Gastrocnemius medialis (tissue), 4 donors: Measurements from ENCODE around the gene ZPBP2. TPM values are rescaled to one million over a fixed set of nuclear protein-coding genes. Genes with fewer than 3 reads are reported as not detected.

Experiments
- ATAC-seq, 2 donors: fragments of 150-250 bp; one replicate each; pipeline ENCODE4 v1.9.1; 2016
- DNase-seq, 2 donors: peaks; one replicate each; pipeline ENCODE4 v3.0.0-alpha.2; 2019
- H3K27ac ChIP-seq, 4 donors: fragments of 200-600 bp; sonication (generic); 1 replicate in 1 of 4; 2 replicates in 3 of 4; pipeline ENCODE4 v1.5.1; 2016 to 2018; ENCODE audit warnings: mild to moderate bottlenecking in 2 of 4, moderate library complexity in 1 of 4
- H3K27me3 ChIP-seq, 3 donors: fragments of 200-600 bp; sonication (generic) in 2 of 3; 1 replicate in 1 of 3; 2 replicates in 2 of 3; pipeline versions ENCODE4 v1.5.1 to v1.6.0; 2016 to 2019; ENCODE audit warnings: mild to moderate bottlenecking in 1 of 3, moderate library complexity in 1 of 3
- H3K36me3 ChIP-seq, 2 donors: fragments of 200-600 bp; sonication (generic) in 1 of 2; one replicate each; pipeline ENCODE4 v1.5.1; 2017 to 2018
- H3K4me1 ChIP-seq, 2 donors: fragments of 200-600 bp; sonication (generic) in 1 of 2; one replicate each; pipeline ENCODE4 v1.5.1; 2016 to 2017; ENCODE audit warnings: mild to moderate bottlenecking in 2 of 2
- H3K4me3 ChIP-seq, 4 donors: fragments of 200-600 bp; sonication (generic) in 3 of 4; 1 replicate in 1 of 4; 2 replicates in 3 of 4; pipeline ENCODE4 v1.5.1; 2016 to 2019; ENCODE audit warnings: mild to moderate bottlenecking in 2 of 4
- H3K9me3 ChIP-seq, 3 donors: fragments of 200-600 bp; sonication (generic) in 2 of 3; 1 replicate in 1 of 3; 2 replicates in 2 of 3; pipeline ENCODE4 v1.5.1; 2016 to 2019
- CTCF ChIP-seq, 5 experiments: fragments of 450-650 bp in 3 of 5; fragments of 200-600 bp in 2 of 5; sonication (generic) in 2 of 5; IDR thresholded peaks in 4 of 5; conservative IDR thresholded peaks in 1 of 5; 1 replicate in 4 of 5; 2 replicates in 1 of 5; pipeline ENCODE4 v1.5.1; 2016 to 2019; ENCODE audit warnings: antibody characterized with exemption in 5 of 5, mild to moderate bottlenecking in 3 of 5, moderate library complexity in 3 of 5
- POLR2A ChIP-seq, 2 donors: fragments of 450-650 bp; IDR thresholded peaks; one replicate each; pipeline ENCODE4 v1.6.1; 2017; ENCODE audit warnings: antibody characterized with exemption in 2 of 2, mild to moderate bottlenecking in 2 of 2, moderate library complexity in 2 of 2
- in situ Hi-C, 4 donors: fragments of 200-750 bp; cut with MboI; loops; one replicate each; pipeline versions ENCODE4 v1.15.0 to v1.8.0; 2017; ENCODE audit warnings: low sequenced_read_pairs in 4 of 4
- intact Hi-C: fragments of 100-400 bp; cut with DNase I; formaldehyde crosslinking; loops from one replicate; pipeline ENCODE4 v1.15.1; 2023; ENCODE audit warnings: low total_unique reads
- total RNA-seq, 4 donors: library from RNA; depleted of rRNA; stranded (reverse); fragments of >200 nt; gene quantifications; one replicate each; pipeline versions ENCODE4 v1.1.0 to v1.2.3, GENCODE V29; 2016

ZPBP2 gene
- total RNA-seq, 4 donors from 2014 or later, result not detected

- H3K27ac ChIP-seq, result no peak within 1 kb of the TSS
- peaks cover 0 to 4% (median 0%) of the 10 kb centered on the region in 3 donors for H3K9me3 ChIP-seq
- ATAC-seq (peak in 1 of 2 donors; percentile 39), DNase-seq (peak in 1 of 2 donors; percentile 16)
- peak within 1 kb of the TSS in 2 of 4 donors; percentile 36 for H3K4me3 ChIP-seq
- intact Hi-C loops, result no loop called here
- H3K36me3 ChIP-seq, result no peaks in the 10 kb centered on the region
- TF ChIP-seq POLR2A (IDR thresholded peaks at IDR 0.05), result no peak
- TF ChIP-seq CTCF (IDR thresholded peaks at IDR 0.05 in 4 of 5, conservative IDR thresholded peaks at IDR 0.05 in 1 of 5), result no peak
- peaks cover 84 to 95% (median 93%) of the 10 kb centered on the region in 3 donors for H3K27me3 ChIP-seq
- in situ Hi-C loops, result no loop called here
- peaks cover 0 to 5% of the 10 kb centered on the region in 2 donors for H3K4me1 ChIP-seq
These were observed 3.9 kb upstream of the ZPBP2 start, which contains the start of gene IKZF3 for GRCh38 chr17:39863918-39864746. IKZF3 (minus strand) TSS chr17:39864312; CDS start chr17:39864126, 186 bp downstream.

GRCh38 chr17:39866013-39866730 is 1.8 kb upstream of the ZPBP2 start:
- in situ Hi-C loops, result no loop called here
- TF ChIP-seq POLR2A (IDR thresholded peaks at IDR 0.05), result no peak
- TF ChIP-seq CTCF (IDR thresholded peaks at IDR 0.05 in 4 of 5, conservative IDR thresholded peaks at IDR 0.05 in 1 of 5), result no peak
- peaks cover 74 to 79% (median 77%) of the 10 kb centered on the region in 3 donors for H3K27me3 ChIP-seq

GRCh38 chr17:39867084-39867879 is 720 bp upstream of the ZPBP2 start:
- Histone ChIP-seq H3K4me3 (no peak overlapping the region), H3K27me3 (peaks cover 64 to 68% (median 66%) of the 10 kb centered on the region in 3 donors), H3K4me1 (peaks cover 0 to 5% of the 10 kb centered on the region in 2 donors), H3K36me3 (no peaks in the 10 kb centered on the region), H3K9me3 (peaks cover 0 to 4% (median 0%) of the 10 kb centered on the region in 3 donors), H3K27ac (no peak overlapping the region)
- intact Hi-C loops, result no loop called here
- TF ChIP-seq CTCF (IDR thresholded peaks at IDR 0.05 in 4 of 5, conservative IDR thresholded peaks at IDR 0.05 in 1 of 5) (no peak), POLR2A (IDR thresholded peaks at IDR 0.05) (no peak)
- ATAC-seq (no peak), DNase-seq (no peak)
- in situ Hi-C loops, result no loop called here

More at GRCh38 chr17:39866013-39866730, 1.8 kb upstream of the ZPBP2 start:
- intact Hi-C loops, result no loop called here
- Histone ChIP-seq H3K9me3 (peaks cover 0 to 4% (median 0%) of the 10 kb centered on the region in 3 donors), H3K4me3 (no peak overlapping the region), H3K27ac (no peak overlapping the region), H3K36me3 (no peaks in the 10 kb centered on the region), H3K4me1 (peaks cover 0 to 5% of the 10 kb centered on the region in 2 donors)
- ATAC-seq (no peak), DNase-seq (no peak)

- intact Hi-C loops, result no loop called here
- no peak for TF ChIP-seq CTCF (IDR thresholded peaks at IDR 0.05 in 4 of 5, conservative IDR thresholded peaks at IDR 0.05 in 1 of 5)
- no peak for TF ChIP-seq POLR2A (IDR thresholded peaks at IDR 0.05)
- H3K36me3 ChIP-seq, result no peaks in the 10 kb centered on the region
- no peak for ATAC-seq
- no peak for DNase-seq
- peaks cover 0 to 5% of the 10 kb centered on the region in 2 donors for H3K4me1 ChIP-seq
- in situ Hi-C loops, result no loop called here
- H3K27ac ChIP-seq, result no peak overlapping the region
- H3K4me3 ChIP-seq, result no peak overlapping the region
- H3K9me3 ChIP-seq, result peaks cover 0 to 4% (median 0%) of the 10 kb centered on the region in 3 donors
- H3K27me3 ChIP-seq, result peaks cover 51 to 55% (median 53%) of the 10 kb centered on the region in 3 donors
These were observed 546 bp downstream of the ZPBP2 start for GRCh38 chr17:39868554-39868942.
